HG03060 (cell line): ENCODE results near the gene OTOGL.
"Not testable (repeated sequence)": the region's sequence is repeated elsewhere in the genome, so short reads cannot be mapped to it uniquely, and the experiment has no call there.

Source experiments
- ATAC-seq: cut with Tn5 transposase; IDR thresholded peaks from one replicate; pipeline ENCODE4 v1.9.1; 2021; ENCODE audit warnings: low read depth, moderate number of reproducible peaks; ENCODE audit not compliant: unreplicated experiment

Gene OTOGL

DNA sequence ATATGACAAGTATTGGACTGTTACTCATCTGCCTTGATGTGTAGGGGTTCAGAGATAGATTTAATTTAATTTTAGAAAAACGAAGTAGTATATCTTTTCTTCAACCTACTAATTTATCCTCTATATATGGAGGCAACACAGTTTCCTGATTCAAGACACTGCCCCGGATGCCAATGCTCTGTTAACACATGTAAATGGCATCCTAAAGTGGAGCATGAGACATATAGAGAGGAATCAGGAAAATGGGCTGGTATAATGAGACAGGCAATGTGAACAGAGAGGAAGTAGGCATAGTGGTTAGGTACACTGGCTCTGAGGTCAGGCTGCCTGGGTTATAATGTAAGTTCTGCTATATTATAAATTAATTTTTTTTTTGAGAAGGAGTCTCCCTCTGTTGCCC, 85.6 kb downstream of the OTOGL start:
- ATAC-seq: no peak

DNA sequence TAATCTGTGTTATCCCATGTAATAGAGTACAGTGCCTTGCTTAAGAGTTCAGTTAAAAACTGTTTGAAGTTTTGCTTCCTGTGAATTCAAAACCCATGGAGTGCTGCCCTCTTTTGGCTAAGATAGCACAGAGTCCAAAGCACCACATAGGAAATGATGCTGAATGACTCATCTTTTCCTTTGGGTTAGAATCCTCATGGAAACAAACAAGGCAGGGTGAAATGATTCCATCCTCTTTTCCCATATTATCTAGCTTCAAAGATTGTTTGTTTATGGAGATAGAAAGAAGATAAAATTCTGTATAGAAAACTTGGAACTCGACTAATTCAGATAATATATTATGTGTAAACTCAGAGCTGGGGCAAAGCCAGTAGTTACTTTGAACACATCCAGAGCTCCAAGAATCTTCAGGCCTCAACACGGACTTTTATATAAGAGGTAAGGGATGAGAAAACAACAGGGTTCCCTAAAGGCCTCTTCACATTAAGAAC, 87.4 kb downstream of the OTOGL start:
- no peak for ATAC-seq

- ATAC-seq: peak; percentile 42
Observed at GRCh38 chr12:80187660-80188090, 88.3 kb downstream of the OTOGL start.

DNA sequence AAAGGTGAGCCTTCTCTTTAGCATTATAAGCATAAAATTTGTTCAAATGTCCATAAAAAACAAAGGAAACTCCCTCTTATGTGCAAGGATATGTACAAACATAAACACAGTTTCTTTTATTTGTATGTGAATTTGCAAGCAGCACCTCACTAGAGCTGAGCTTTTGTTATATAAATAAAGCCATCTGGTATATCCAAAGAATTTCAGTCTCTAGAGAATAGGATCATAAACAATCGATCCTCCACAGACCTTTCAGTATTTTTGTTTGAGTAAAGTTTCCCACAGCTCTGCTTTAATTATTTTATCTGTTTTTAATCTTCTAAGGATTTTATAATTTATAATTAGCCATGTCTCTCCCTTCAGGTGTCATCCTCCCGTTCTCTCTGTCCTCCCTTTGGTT, 89.2 kb downstream of the OTOGL start:
- ATAC-seq: no peak

GRCh38 chr12:80189241-80189640, 89.9 kb downstream of the OTOGL start:
- no peak for ATAC-seq

DNA sequence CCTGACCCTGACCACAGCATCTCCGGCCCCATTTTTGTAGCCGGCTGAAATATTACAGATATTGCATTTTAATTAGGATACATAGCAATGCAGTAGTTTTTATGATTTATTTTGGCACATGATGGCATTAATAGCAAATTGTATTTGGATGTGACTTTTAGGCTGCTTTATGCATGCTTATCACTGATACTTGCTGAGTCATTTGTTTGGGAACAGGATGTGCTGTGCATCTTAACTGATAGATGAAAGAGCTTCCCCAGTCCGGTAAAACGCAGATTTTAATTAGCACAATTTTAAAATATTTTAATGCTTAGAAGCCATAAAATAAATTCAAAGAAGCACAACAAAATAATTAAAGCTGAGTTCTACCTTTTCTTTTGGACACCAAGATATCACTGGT, 90.7 kb downstream of the OTOGL start:
- ATAC-seq: no peak

- no peak for ATAC-seq
Observed at GRCh38 chr12:80192087-80192486, 92.8 kb downstream of the OTOGL start.

GRCh38 chr12:80193865-80194264, 94.5 kb downstream of the OTOGL start:
- no peak for ATAC-seq

- ATAC-seq: peak; percentile 62
Observed at GRCh38 chr12:80195074-80195726, 95.9 kb downstream of the OTOGL start.

DNA sequence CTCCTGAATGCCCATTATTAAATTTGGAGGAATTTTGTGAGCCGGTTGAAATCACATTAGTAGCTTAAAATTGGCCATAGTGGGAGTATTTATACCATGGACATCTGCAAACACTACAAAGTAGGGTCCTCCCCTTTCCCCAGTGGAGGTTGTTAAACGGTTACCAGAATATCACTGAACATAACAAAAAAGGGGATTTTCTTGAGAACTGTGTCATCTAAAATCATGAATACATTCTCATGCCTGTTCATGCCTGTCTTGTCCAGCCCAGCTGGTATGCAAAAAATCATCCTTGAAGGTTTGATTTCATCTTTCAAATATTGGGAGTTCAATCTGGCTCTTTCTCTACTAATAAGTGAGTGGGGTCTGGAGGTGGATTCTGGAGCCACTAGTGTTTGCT, 96.4 kb downstream of the OTOGL start:
- no peak for ATAC-seq

- no peak for ATAC-seq
Observed at GRCh38 chr12:80196419-80196818, 97.1 kb downstream of the OTOGL start.

DNA sequence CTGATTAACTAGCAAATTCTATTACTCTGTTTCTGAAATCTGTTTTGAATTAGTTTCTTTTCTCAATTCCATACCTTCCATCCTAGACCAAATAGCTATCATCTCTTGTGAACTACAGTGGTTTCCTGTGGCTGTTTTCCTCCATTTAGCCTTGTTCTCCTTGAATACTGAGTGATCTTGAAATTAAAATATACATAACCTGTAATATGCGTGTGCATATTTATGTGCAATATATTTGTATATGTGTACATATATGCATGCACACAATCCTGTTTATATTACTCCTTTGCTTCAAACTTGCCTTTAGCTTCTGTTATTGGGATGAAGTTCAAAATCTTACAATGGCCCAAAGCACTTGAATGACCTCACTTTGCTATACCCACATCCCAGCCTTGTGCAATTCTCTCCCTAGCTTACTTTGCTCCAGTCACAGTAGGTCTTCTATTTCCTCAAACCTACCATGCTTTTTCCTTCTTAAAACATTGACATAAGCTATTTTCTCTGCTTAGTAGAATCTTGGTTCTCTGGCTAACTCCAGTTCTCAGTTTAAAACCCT, 99.5 kb downstream of the OTOGL start:
- ATAC-seq: no peak

DNA sequence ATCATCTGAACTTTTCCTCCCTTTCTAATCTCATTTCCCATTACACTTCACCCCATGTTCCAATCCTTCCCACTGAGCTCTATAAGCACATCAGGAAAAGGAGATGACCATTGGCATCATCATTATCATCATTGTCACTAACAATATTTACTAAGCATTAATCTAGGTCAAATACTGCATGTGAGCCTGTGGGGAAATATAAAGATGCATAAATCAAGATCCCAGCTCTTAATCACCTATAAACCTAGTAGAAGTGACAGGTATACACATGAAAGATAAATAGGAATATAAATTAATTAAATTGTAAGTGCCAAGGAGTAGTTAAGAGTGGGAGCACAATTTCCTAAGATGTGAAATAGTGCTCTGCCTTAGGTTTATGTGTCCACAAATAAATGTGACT, 100.6 kb downstream of the OTOGL start:
- no peak for ATAC-seq

GRCh38 chr12:80200414-80200813, 101.1 kb downstream of the OTOGL start:
- ATAC-seq: no peak

DNA sequence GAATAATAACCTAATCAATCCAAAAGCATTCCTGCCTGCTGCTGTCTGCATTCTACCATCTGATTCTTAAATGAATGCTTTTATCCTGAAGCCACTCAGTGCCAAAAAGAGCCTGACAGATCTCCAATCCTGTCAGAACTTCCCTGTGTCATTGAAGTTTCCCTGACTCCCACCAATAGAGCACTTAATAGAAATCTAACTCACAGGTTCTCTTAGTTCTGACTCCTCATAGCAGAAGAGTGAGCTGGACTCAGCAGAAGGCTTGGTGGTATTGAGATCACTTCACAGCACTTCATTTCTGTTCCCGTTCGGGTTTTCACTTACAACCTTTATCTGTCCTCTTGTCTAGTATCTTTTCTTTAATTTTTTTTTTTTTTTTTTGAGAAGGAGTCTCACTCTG, 102.6 kb downstream of the OTOGL start:
- ATAC-seq: no peak

- no peak for ATAC-seq
Observed at GRCh38 chr12:80205960-80206359, 106.6 kb downstream of the OTOGL start.

- no peak for ATAC-seq
Observed at GRCh38 chr12:80208071-80208470, 108.7 kb downstream of the OTOGL start.

DNA sequence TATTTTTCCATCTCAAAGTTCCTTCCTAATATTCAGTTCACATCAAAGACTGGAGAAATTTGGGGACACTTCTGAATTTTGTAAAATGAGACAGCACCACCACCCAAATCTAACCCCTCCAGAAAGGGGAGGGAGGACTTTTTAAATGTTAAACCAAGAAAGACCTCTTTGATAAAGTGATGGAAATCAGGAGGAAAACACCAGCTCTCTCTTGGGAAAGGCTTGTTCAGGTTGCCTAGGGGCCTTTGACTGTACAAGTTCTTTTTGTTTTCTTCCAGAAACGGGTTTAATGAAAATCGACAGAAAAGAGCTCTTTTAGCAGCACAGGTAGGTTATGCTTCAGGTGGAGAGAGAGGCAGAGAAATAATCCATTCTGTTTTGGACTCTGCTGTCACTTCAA, 112.3 kb downstream of the OTOGL start:
- no peak for ATAC-seq

- ATAC-seq: no peak
Observed at GRCh38 chr12:80212938-80213645, 113.8 kb downstream of the OTOGL start.

DNA sequence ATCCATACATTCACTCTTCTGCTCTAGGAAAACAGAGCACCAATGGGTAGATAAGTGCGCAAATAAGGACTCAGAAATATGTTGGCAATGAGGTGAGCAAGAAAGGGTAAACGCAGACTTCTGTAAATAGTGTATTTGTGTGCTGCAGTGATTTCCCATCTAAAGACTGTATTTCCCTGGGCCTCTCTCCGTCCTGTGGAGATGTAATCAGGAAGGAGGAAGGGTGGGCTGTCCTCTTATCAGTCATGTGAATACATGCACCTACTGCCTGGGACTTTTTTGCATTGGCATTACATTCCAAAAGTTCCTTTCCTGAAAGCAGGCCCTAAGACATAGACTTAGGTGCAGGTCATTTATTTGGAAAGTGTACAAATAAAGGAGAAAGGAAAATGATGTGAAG, 114.5 kb downstream of the OTOGL start:
- ATAC-seq: no peak

DNA sequence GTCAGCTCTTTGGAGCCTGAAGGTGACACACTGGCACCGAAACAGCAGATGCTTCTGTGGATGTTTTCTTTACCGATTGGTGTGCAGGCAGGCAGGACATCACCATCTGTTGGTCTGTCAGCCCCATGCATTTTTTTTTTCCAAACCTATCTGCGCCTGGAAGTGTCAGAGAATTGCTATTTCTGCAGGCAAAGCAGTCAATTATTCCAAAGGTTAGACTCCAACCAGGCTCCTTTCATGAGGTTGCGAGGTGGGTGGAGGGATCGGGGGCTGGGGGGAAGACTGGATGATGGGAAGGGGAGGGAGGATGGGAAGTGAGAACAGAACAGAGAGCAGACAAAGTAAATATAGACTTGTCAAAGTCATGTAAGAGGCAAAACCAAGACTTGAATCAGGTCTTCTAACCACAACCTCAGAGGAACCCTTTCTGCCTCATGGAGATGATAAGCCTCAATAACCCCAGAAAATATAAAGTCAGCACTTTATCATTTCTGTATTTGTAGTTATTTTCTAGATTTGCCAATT, 117.7 kb downstream of the OTOGL start:
- ATAC-seq: no peak

DNA sequence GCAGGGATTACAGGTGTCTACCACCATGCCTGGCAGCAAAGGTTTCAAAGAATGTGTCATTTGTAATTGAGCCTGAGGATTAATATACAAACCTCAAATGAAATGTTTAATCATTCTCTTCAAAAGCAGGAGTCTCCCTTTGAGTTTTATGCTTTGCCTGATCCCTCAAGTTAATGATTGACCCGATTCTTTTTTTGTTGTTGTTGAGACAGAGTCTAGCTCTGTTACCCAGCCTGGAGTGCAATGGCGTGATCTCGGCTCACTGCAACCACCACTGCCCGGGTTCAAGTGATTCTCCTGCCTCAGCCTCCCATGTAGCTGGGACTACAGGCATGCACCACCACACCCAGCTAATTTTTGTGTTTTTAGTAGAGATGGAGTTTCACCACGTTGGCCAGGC, 119.6 kb downstream of the OTOGL start:
- ATAC-seq: not testable (repeated sequence)
